SK-N-SH treated with all-trans-retinoic acid at 6 μM for 48 hours (cell line): ENCODE data around the gene C8G.

Experiments used
- ATAC-seq: fragments of 200-7000 bp; cut with Tn5 transposase; 3 replicates; pipeline ENCODE4 v1.9.1; 2020; ENCODE audit warnings: mild to moderate bottlenecking, moderate library complexity
- ARNTL ChIP-seq: fragments of 450-650 bp; formaldehyde crosslinking; IDR thresholded peaks from 2 replicates; pipeline ENCODE4 v1.5.0; 2020; ENCODE audit warnings: low read depth, mild to moderate bottlenecking, moderate library complexity, borderline replicate concordance
- BACH2 ChIP-seq: fragments of 250-450 bp; sonication (Bioruptor Pico); IDR thresholded peaks from 2 replicates; pipeline ENCODE4 v1.9.0; 2021; ENCODE audit warnings: mild to moderate bottlenecking, borderline replicate concordance
- CSDC2 ChIP-seq: fragments of 250-450 bp; sonication (Bioruptor Pico); IDR thresholded peaks from 2 replicates; pipeline ENCODE4 v1.5.0; 2020; ENCODE audit warnings: mild to moderate bottlenecking, moderate library complexity
- GLIS3 ChIP-seq: fragments of 250-450 bp; sonication (Bioruptor Pico); IDR thresholded peaks from 2 replicates; pipeline ENCODE4 v1.5.0; 2020; ENCODE audit warnings: mild to moderate bottlenecking, moderate library complexity
- ISL1 ChIP-seq: fragments of 250-450 bp; sonication (Bioruptor Pico); IDR thresholded peaks from 2 replicates; pipeline ENCODE4 v2.1.2; 2022; ENCODE audit warnings: mild to moderate bottlenecking, moderate library complexity
- OSR1 ChIP-seq: fragments of 250-450 bp; sonication (Bioruptor Pico); IDR thresholded peaks from 2 replicates; pipeline ENCODE4 v1.8.0; 2022; ENCODE audit warnings: moderate library complexity, mild to moderate bottlenecking, inconsistent platforms
- RARB ChIP-seq: fragments of 250-450 bp; sonication (Bioruptor Pico); IDR thresholded peaks from 2 replicates; pipeline ENCODE4 v1.8.0; 2021; ENCODE audit warnings: mild to moderate bottlenecking, moderate library complexity
- SNAI2 ChIP-seq: fragments of 250-450 bp; sonication (Bioruptor Pico); IDR thresholded peaks from 2 replicates; pipeline ENCODE4 v1.5.0; 2020; ENCODE audit warnings: mild to moderate bottlenecking, moderate library complexity
- TCF4 ChIP-seq: fragments of 250-450 bp; sonication (Bioruptor Pico); IDR thresholded peaks from 2 replicates; pipeline ENCODE4 v1.8.0; 2021; ENCODE audit warnings: mild to moderate bottlenecking, moderate library complexity, borderline replicate concordance
- TOX ChIP-seq: fragments of 250-450 bp; sonication (Bioruptor Pico); IDR thresholded peaks from 2 replicates; pipeline ENCODE4 v1.8.0; 2021; ENCODE audit warnings: mild to moderate bottlenecking, moderate library complexity, borderline replicate concordance
- ZC3H10 ChIP-seq: fragments of 250-450 bp; sonication (Bioruptor Pico); IDR thresholded peaks from 2 replicates; pipeline ENCODE4 v1.5.1; 2021; ENCODE audit warnings: mild to moderate bottlenecking, moderate library complexity
- ZFP3 ChIP-seq: fragments of 250-450 bp; sonication (Bioruptor Pico); IDR thresholded peaks from 2 replicates; pipeline ENCODE4 v1.5.0; 2020; ENCODE audit warnings: mild to moderate bottlenecking, moderate library complexity
- ZFP30 ChIP-seq: fragments of 450-650 bp; formaldehyde crosslinking; IDR thresholded peaks from 2 replicates; pipeline ENCODE4 v1.5.0; 2022; ENCODE audit warnings: mild to moderate bottlenecking, moderate library complexity
- ZNF565 ChIP-seq: fragments of 450-650 bp; formaldehyde crosslinking; conservative IDR thresholded peaks from 2 replicates; pipeline ENCODE4 v1.5.0; 2020; ENCODE audit warnings: low read depth, mild to moderate bottlenecking, moderate library complexity
- ZNF8 ChIP-seq: fragments of 450-650 bp; formaldehyde crosslinking; IDR thresholded peaks from 2 replicates; pipeline ENCODE4 v1.5.0; 2020; ENCODE audit warnings: mild to moderate bottlenecking, moderate library complexity
- TF ChIP-seq, protein P1 (sequence below): fragments of 250-450 bp; sonication (Bioruptor Pico); IDR thresholded peaks from 2 replicates; pipeline ENCODE4 v1.5.1; 2021; ENCODE audit warnings: mild to moderate bottlenecking, moderate library complexity
- TF ChIP-seq, protein P2 (sequence below): fragments of 250-450 bp; sonication (Bioruptor Pico); IDR thresholded peaks from 2 replicates; pipeline ENCODE4 v1.8.0; 2020; ENCODE audit warnings: mild to moderate bottlenecking, moderate library complexity, borderline replicate concordance
- TF ChIP-seq, protein P3 (sequence below): fragments of 250-450 bp; sonication (Bioruptor Pico); IDR thresholded peaks from 2 replicates; pipeline ENCODE4 v1.5.1; 2020; ENCODE audit warnings: low read depth, mild to moderate bottlenecking, moderate library complexity
- TF ChIP-seq, protein P4 (sequence below): fragments of 250-450 bp; sonication (Bioruptor Pico); IDR thresholded peaks from 2 replicates; pipeline ENCODE4 v1.8.0; 2021; ENCODE audit warnings: low read depth, mild to moderate bottlenecking, moderate library complexity, borderline replicate concordance

The C8G gene

DNA sequence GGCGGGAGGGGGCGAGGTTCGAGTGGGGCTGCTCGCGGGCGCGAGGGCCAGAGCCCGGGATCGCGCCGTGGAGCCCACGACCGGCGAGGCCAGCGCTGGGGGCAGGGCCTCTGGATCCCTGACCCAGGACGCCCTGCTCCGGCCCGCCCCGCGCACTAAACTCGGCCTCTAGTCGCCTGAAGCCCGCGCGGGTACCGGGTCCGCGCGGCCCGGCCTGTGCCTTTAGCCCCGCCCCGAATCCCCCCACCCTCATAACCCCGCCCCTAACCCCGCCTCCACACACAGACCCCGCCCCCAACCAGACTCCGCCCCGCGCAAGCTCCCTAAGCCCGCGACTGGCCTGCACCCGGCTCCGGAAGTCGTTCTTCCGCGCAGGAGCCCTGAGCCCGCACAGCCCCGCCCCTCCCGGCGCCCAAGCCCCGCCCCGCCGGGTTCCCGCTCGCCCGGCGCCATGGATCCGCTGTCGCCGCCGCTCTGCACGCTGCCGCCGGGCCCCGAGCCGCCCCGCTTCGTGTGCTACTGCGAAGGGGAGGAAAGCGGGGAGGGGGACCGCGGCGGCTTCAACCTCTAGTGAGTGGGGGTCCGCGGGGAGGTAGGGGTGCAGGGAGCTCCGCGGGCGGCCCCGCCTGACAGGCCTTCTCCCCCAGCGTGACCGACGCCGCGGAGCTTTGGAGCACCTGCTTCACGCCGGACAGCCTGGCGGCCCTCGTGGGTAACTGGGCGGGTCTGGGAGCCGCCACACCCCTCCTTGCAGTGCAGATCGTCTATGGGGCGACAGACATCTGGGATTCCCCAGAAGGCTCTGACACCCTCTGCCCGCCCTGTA lies 47.2 kb downstream of the C8G start, which contains the start of gene PAXX:
PAXX (plus strand) TSS at position 430 of the 826 bp plus-strand sequence; CDS start at position 452, 22 bp downstream.
- ATAC-seq, result peak; percentile 88
- TF ChIP-seq TCF4, result no peak
- no peak for TF ChIP-seq ZFP30 (CRISPR knock-in tag)
- no peak for TF ChIP-seq BACH2
- TF ChIP-seq ARNTL (CRISPR knock-in tag), result no peak
- no peak for TF ChIP-seq SNAI2 (CRISPR knock-in tag)
- TF ChIP-seq, protein P1, sequence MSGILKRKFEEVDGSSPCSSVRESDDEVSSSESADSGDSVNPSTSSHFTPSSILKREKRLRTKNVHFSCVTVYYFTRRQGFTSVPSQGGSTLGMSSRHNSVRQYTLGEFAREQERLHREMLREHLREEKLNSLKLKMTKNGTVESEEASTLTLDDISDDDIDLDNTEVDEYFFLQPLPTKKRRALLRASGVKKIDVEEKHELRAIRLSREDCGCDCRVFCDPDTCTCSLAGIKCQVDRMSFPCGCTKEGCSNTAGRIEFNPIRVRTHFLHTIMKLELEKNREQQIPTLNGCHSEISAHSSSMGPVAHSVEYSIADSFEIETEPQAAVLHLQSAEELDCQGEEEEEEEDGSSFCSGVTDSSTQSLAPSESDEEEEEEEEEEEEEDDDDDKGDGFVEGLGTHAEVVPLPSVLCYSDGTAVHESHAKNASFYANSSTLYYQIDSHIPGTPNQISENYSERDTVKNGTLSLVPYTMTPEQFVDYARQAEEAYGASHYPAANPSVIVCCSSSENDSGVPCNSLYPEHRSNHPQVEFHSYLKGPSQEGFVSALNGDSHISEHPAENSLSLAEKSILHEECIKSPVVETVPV, result no peak
- TF ChIP-seq, protein P2, sequence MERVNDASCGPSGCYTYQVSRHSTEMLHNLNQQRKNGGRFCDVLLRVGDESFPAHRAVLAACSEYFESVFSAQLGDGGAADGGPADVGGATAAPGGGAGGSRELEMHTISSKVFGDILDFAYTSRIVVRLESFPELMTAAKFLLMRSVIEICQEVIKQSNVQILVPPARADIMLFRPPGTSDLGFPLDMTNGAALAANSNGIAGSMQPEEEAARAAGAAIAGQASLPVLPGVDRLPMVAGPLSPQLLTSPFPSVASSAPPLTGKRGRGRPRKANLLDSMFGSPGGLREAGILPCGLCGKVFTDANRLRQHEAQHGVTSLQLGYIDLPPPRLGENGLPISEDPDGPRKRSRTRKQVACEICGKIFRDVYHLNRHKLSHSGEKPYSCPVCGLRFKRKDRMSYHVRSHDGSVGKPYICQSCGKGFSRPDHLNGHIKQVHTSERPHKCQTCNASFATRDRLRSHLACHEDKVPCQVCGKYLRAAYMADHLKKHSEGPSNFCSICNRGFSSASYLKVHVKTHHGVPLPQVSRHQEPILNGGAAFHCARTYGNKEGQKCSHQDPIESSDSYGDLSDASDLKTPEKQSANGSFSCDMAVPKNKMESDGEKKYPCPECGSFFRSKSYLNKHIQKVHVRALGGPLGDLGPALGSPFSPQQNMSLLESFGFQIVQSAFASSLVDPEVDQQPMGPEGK (CRISPR knock-in tag), result no peak
- TF ChIP-seq, protein P3, sequence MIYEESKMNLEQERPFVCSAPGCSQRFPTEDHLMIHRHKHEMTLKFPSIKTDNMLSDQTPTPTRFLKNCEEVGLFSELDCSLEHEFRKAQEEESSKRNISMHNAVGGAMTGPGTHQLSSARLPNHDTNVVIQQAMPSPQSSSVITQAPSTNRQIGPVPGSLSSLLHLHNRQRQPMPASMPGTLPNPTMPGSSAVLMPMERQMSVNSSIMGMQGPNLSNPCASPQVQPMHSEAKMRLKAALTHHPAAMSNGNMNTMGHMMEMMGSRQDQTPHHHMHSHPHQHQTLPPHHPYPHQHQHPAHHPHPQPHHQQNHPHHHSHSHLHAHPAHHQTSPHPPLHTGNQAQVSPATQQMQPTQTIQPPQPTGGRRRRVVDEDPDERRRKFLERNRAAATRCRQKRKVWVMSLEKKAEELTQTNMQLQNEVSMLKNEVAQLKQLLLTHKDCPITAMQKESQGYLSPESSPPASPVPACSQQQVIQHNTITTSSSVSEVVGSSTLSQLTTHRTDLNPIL (CRISPR knock-in tag), result no peak
- TF ChIP-seq ZC3H10, result no peak
- TF ChIP-seq OSR1 (CRISPR knock-in tag), result no peak

DNA sequence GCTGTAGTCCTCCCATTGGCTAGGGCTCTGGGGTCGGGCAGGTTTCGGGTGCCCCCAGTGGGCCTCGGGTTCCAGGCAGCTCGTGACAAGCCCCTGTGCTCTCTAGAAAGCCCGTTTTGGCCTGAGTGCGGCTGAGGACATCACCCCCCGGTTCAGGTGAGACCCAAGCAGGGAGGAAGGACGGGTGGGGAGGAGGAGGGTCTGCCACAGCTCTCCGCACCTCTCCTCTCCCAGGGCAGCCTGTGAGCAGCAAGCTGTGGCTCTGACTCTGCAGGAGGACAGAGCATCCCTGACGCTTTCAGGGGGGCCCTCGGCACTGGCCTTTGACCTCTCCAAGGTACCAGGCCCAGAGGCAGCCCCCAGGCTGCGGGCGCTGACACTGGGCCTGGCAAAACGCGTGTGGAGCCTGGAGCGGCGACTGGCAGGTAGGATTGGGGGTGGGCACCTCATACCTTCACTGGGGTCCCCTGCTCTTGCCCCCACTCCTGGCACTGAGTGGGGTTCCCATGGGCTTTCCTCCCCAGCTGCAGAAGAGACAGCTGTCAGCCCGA lies 47.9 kb downstream of the C8G start:
- ATAC-seq, result no peak
- TF ChIP-seq TCF4 (no peak), ZFP30 (CRISPR knock-in tag) (no peak), ZNF8 (no peak), TOX (CRISPR knock-in tag) (no peak), ZFP3 (CRISPR knock-in tag) (no peak), GLIS3 (CRISPR knock-in tag) (no peak), ARNTL (CRISPR knock-in tag) (no peak), SNAI2 (CRISPR knock-in tag) (no peak), CSDC2 (CRISPR knock-in tag) (no peak), ISL1 (CRISPR knock-in tag) (no peak), ZNF565 (CRISPR knock-in tag) (no peak), RARB (no peak), ZC3H10 (no peak), BACH2 (no peak), OSR1 (CRISPR knock-in tag) (no peak)
- TF ChIP-seq, protein P1, result no peak
- TF ChIP-seq, protein P3 (CRISPR knock-in tag), result no peak
- TF ChIP-seq, protein P2 (CRISPR knock-in tag), result no peak
- TF ChIP-seq, protein P4, sequence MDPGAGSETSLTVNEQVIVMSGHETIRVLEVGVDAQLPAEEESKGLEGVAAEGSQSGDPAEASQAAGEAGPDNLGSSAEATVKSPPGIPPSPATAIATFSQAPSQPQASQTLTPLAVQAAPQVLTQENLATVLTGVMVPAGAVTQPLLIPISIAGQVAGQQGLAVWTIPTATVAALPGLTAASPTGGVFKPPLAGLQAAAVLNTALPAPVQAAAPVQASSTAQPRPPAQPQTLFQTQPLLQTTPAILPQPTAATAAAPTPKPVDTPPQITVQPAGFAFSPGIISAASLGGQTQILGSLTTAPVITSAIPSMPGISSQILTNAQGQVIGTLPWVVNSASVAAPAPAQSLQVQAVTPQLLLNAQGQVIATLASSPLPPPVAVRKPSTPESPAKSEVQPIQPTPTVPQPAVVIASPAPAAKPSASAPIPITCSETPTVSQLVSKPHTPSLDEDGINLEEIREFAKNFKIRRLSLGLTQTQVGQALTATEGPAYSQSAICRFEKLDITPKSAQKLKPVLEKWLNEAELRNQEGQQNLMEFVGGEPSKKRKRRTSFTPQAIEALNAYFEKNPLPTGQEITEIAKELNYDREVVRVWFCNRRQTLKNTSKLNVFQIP (CRISPR knock-in tag), result no peak
